CD4-positive, alpha-beta T cell treated with Interleukin-15 for 4 hours (primary cell): ENCODE data around the gene VTCN1.
A peak's percentile ranks its signal among the peaks of the same experiment; 100 is the strongest.
"Not testable (repeated sequence)": the region's sequence is repeated elsewhere in the genome, so short reads cannot be mapped to it uniquely, and the experiment has no call there.

Experiments used
- DNase-seq: peaks from one replicate; pipeline ENCODE4 v3.0.0-alpha.2; 2020; ENCODE audit warnings: low spot score

The VTCN1 gene

GRCh38 chr1:117166076-117166475 lies 44.7 kb downstream of the VTCN1 start:
- DNase-seq, result no peak

GRCh38 chr1:117164209-117164608 lies 46.5 kb downstream of the VTCN1 start:
- DNase-seq, result no peak

GRCh38 chr1:117162816-117163215 lies 47.9 kb downstream of the VTCN1 start:
- no peak for DNase-seq

- no peak for DNase-seq
These were observed 48.8 kb downstream of the VTCN1 start for GRCh38 chr1:117161887-117162286.

GRCh38 chr1:117151305-117151704 lies 59.4 kb downstream of the VTCN1 start:
- not testable (repeated sequence) for DNase-seq

GRCh38 chr1:117150316-117150715 lies 60.4 kb downstream of the VTCN1 start:
- DNase-seq, result no peak

- no peak for DNase-seq
These were observed 62.7 kb downstream of the VTCN1 start for GRCh38 chr1:117147856-117148588.

GRCh38 chr1:117147341-117147831 lies 63.3 kb downstream of the VTCN1 start:
- no peak for DNase-seq

GRCh38 chr1:117146575-117147340 lies 64.0 kb downstream of the VTCN1 start:
- no peak for DNase-seq

- no peak for DNase-seq
These were observed 64.7 kb downstream of the VTCN1 start for GRCh38 chr1:117146072-117146471.

GRCh38 chr1:117143871-117144270 lies 66.9 kb downstream of the VTCN1 start:
- no peak for DNase-seq

- DNase-seq, result no peak
These were observed 67.6 kb downstream of the VTCN1 start for GRCh38 chr1:117143172-117143571.

- DNase-seq, result no peak
These were observed 68.5 kb downstream of the VTCN1 start for GRCh38 chr1:117142200-117142599.

- DNase-seq, result no peak
These were observed 72.2 kb downstream of the VTCN1 start for GRCh38 chr1:117138561-117138960.

- DNase-seq, result no peak
These were observed 72.6 kb downstream of the VTCN1 start for GRCh38 chr1:117138106-117138505.

- DNase-seq, result no peak
These were observed 73.4 kb downstream of the VTCN1 start for GRCh38 chr1:117137281-117137855.

- DNase-seq, result no peak
These were observed 74.0 kb downstream of the VTCN1 start for GRCh38 chr1:117136749-117137148.

- no peak for DNase-seq
These were observed 75.4 kb downstream of the VTCN1 start for GRCh38 chr1:117135329-117135728.

- DNase-seq, result no peak
These were observed 80.2 kb downstream of the VTCN1 start for GRCh38 chr1:117130526-117130925.

GRCh38 chr1:117128323-117129079 lies 82.2 kb downstream of the VTCN1 start:
- peak; percentile 44 for DNase-seq

GRCh38 chr1:117127795-117128194 lies 82.9 kb downstream of the VTCN1 start:
- no peak for DNase-seq

GRCh38 chr1:117124661-117125060 lies 86.1 kb downstream of the VTCN1 start:
- no peak for DNase-seq
